H1 (cell line): Measurements from ENCODE around the gene TINAGL1.

Experiments
- CBX5 ChIP-seq: fragments of 300-800, 300-1000 bp; sonication (generic); IDR thresholded peaks from 2 replicates; pipeline ENCODE4 v1.7.1; 2016; ENCODE audit warnings: antibody characterized with exemption, low read length, low read depth
- EP300 ChIP-seq, 2 experiments: IDR thresholded peaks; 1 replicate in 1 of 2; 2 replicates in 1 of 2; pipeline ENCODE4 v1.6.1; 2011 to 2012; ENCODE audit warnings: low read depth in 2 of 2, low read length in 2 of 2, mild to moderate bottlenecking in 2 of 2, borderline replicate concordance in 1 of 2, inconsistent platforms in 1 of 2, moderate library complexity in 1 of 2
- JUND ChIP-seq: IDR thresholded peaks from 2 replicates; pipeline ENCODE4 v1.6.1; 2011; ENCODE audit warnings: mild to moderate bottlenecking, improper control_type of control experiment, low read length
- POLR2A ChIP-seq, 2 experiments: IDR thresholded peaks; 1 replicate in 1 of 2; 2 replicates in 1 of 2; pipeline ENCODE4 v1.6.1; 2011; ENCODE audit warnings: low read depth in 2 of 2, low read length in 2 of 2, mild to moderate bottlenecking in 2 of 2; ENCODE audit errors: control extremely low read depth in 1 of 2
- TF ChIP-seq, protein P1 (sequence below), 3 experiments: IDR thresholded peaks; 1 replicate in 2 of 3; 2 replicates in 1 of 3; pipeline versions ENCODE4 v1.5.1 to v1.6.1; 2011; ENCODE audit warnings: low read length in 3 of 3, mild to moderate bottlenecking in 3 of 3, inconsistent platforms in 2 of 3, low read depth in 1 of 3, moderate library complexity in 1 of 3; ENCODE audit not compliant: insufficient read depth in 1 of 3; ENCODE audit errors: control extremely low read depth in 1 of 3

DNA sequence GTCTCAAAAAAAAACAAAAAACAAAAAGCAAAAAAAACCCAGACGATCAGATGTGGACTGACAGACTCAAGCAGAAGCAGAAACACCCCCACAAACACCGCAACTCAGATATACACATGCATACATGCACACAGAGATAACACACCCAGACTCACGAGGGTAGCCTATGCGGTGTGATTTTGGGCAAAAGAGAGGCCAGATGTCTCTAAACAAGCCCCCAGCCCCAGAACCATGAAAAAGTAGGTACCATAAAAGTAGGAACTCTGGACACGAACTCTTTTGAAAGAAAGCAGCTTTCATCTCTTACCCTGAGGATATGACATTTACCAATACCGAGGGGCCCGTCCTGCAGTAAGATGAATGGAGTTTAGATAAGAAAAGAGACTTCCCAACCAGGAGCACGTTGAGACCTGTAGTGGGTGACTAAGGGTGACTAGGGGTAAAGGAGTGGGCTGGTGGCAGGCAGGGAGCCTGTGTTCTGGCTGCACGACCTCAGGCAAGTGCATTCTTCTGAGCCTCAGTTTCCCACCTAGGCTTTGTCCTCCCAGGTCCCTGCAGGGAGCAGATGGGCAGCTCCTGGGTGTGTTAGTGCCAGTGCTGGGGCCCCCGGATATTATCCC, 1.5 kb upstream of the TINAGL1 start:
- TF ChIP-seq, protein P1, sequence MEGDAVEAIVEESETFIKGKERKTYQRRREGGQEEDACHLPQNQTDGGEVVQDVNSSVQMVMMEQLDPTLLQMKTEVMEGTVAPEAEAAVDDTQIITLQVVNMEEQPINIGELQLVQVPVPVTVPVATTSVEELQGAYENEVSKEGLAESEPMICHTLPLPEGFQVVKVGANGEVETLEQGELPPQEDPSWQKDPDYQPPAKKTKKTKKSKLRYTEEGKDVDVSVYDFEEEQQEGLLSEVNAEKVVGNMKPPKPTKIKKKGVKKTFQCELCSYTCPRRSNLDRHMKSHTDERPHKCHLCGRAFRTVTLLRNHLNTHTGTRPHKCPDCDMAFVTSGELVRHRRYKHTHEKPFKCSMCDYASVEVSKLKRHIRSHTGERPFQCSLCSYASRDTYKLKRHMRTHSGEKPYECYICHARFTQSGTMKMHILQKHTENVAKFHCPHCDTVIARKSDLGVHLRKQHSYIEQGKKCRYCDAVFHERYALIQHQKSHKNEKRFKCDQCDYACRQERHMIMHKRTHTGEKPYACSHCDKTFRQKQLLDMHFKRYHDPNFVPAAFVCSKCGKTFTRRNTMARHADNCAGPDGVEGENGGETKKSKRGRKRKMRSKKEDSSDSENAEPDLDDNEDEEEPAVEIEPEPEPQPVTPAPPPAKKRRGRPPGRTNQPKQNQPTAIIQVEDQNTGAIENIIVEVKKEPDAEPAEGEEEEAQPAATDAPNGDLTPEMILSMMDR (IDR thresholded peaks at IDR 0.05; ENCODE audit: control extremely low read depth in 1 of 3, insufficient read depth in 1 of 3, low read depth in 1 of 3, low read length in 3 of 3): no peak
- TF ChIP-seq POLR2A (IDR thresholded peaks at IDR 0.05; ENCODE audit: control extremely low read depth in 1 of 2, low read depth in 2 of 2, low read length in 2 of 2): no peak
- no peak for TF ChIP-seq EP300 (IDR thresholded peaks at IDR 0.05; ENCODE audit: borderline replicate concordance in 1 of 2, low read depth in 2 of 2, low read length in 2 of 2)
- no peak for TF ChIP-seq JUND
- no peak for TF ChIP-seq CBX5
